ENCODE data around the gene KLHL29. TPM values are rescaled to one million over a fixed set of nuclear protein-coding genes. Genes with fewer than 3 reads are reported as not detected.

The KLHL29 gene
- total and polyA plus RNA-seq, 2 donors (not counting 3 experiments of a cell fraction or from before 2014, with no cell fraction given): 4.6 to 12.7 TPM

DNA sequence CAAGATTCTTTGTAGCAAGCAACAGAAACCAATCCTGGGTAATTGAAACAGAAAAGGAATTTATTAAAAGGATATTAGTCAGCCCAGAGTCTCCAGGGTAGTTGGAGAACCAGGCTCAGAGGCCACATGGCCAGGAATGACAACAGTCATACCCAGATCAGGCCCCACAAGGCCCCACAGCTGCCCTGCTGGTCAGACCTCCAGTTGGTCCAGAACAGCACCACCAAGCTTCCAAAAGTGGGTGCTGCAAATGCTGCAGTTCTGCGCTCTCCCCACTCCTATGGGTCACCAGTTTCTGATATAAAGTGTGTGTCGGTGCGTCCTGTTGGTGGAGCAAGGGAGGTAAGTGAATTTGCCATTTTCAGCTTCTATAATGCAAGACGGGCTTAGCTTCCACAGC is 29.9 kb downstream of the KLHL29 start:
- FAIRE-seq (no peak), DNase-seq (ENCODE audit: low read depth, low spot score) (no peak)
- intact Hi-C loops (cut with micrococcal nuclease): no loop called here
- Histone ChIP-seq H3K9ac (replicated peaks; ENCODE audit: extremely low read depth, insufficient read depth, low read length) (no peak overlapping the region), H3K27ac (ENCODE audit: insufficient read depth, low read depth, low read length) (no peak overlapping the region), H2AFZ (ENCODE audit: low read depth, low read length) (no peak overlapping the region), H3K79me2 (ENCODE audit: control insufficient read depth, insufficient read depth, low read length) (no peaks in the 10 kb centered on the region), H3K4me3 (replicated peaks in 1 of 3; ENCODE audit: insufficient read depth in 1 of 3, low read depth in 1 of 3, low read length in 3 of 3) (no peak overlapping the region), H3K9me3 (replicated peaks; ENCODE audit: control insufficient read depth, insufficient read depth, low read length) (no peaks in the 10 kb centered on the region), H4K20me1 (replicated peaks; ENCODE audit: control insufficient read depth, extremely low read depth, insufficient read depth, low read length) (no peaks in the 10 kb centered on the region), H3K27me3 (ENCODE audit: control insufficient read depth in 2 of 2, insufficient read depth in 2 of 2, low read length in 2 of 2) (no peaks in the 10 kb centered on the region), H3K4me2 (ENCODE audit: insufficient read depth, low read length) (no peak overlapping the region), H3K4me1 (ENCODE audit: control insufficient read depth, extremely low read depth, insufficient read depth, low read length) (no peaks in the 10 kb centered on the region), H3K36me3 (ENCODE audit: control insufficient read depth in 2 of 2, extremely low read depth in 1 of 2, insufficient read depth in 2 of 2, low read length in 2 of 2) (no peaks in the 10 kb centered on the region), H3K9me1 (replicated peaks; ENCODE audit: control insufficient read depth, extremely low read depth, insufficient read depth, low read length) (no peaks in the 10 kb centered on the region)
- dilution Hi-C loops (cut with MboI; ENCODE audit: extremely low pct_ligation_motif_present, low sequenced_read_pairs): no loop called here
- BruUV-seq (replicated peaks): no TSS peak
- ChIA-PET CTCF (interaction anchor here (1.0 to 2.1 kb wide), 2 partner anchors 10 to 21 kb away, joined by 5 to 7 read pairs; no protein-coding TSS in a partner anchor), POLR2A (no interaction called here)
- no peak for TF ChIP-seq POLR2A (IDR thresholded peaks at IDR 0.05; ENCODE audit: low read depth, low read length)
- TF ChIP-seq, protein P1, sequence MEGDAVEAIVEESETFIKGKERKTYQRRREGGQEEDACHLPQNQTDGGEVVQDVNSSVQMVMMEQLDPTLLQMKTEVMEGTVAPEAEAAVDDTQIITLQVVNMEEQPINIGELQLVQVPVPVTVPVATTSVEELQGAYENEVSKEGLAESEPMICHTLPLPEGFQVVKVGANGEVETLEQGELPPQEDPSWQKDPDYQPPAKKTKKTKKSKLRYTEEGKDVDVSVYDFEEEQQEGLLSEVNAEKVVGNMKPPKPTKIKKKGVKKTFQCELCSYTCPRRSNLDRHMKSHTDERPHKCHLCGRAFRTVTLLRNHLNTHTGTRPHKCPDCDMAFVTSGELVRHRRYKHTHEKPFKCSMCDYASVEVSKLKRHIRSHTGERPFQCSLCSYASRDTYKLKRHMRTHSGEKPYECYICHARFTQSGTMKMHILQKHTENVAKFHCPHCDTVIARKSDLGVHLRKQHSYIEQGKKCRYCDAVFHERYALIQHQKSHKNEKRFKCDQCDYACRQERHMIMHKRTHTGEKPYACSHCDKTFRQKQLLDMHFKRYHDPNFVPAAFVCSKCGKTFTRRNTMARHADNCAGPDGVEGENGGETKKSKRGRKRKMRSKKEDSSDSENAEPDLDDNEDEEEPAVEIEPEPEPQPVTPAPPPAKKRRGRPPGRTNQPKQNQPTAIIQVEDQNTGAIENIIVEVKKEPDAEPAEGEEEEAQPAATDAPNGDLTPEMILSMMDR (IDR thresholded peaks at IDR 0.05; ENCODE audit: extremely low read depth in 1 of 2, insufficient read depth in 1 of 2, low read depth in 1 of 2, low read length in 2 of 2): peak in 1 of 2 donors; percentile 16
- no peak for TF ChIP-seq EZH2 (IDR thresholded peaks at IDR 0.05; ENCODE audit: borderline replicate concordance, low read depth, low read length, severe bottlenecking)
- no peak for TF ChIP-seq MYC (IDR thresholded peaks at IDR 0.05; ENCODE audit: low read depth, low read length)
- TF ChIP-seq GATA2 (IDR thresholded peaks at IDR 0.05; ENCODE audit: insufficient read depth, insufficient read length, low read depth, low read length): no peak
- no peak for TF ChIP-seq JUN (IDR thresholded peaks at IDR 0.05; ENCODE audit: borderline replicate concordance, insufficient read depth, insufficient read length, low read depth)
- TF ChIP-seq FOS (IDR thresholded peaks at IDR 0.05; ENCODE audit: borderline replicate concordance, insufficient read depth, low read length): no peak

Data from endothelial cell of umbilical vein (primary cell).